ENCODE results near the gene CNTNAP2. TPM values are rescaled to one million over a fixed set of nuclear protein-coding genes. Genes with fewer than 3 reads are reported as not detected.
"Not testable (repeated sequence)": the region's sequence is repeated elsewhere in the genome, so short reads cannot be mapped to it uniquely, and the experiment has no call there.

CNTNAP2 gene
- total RNA-seq, 1 donor from 2014 or later, result 9.2 TPM

DNA sequence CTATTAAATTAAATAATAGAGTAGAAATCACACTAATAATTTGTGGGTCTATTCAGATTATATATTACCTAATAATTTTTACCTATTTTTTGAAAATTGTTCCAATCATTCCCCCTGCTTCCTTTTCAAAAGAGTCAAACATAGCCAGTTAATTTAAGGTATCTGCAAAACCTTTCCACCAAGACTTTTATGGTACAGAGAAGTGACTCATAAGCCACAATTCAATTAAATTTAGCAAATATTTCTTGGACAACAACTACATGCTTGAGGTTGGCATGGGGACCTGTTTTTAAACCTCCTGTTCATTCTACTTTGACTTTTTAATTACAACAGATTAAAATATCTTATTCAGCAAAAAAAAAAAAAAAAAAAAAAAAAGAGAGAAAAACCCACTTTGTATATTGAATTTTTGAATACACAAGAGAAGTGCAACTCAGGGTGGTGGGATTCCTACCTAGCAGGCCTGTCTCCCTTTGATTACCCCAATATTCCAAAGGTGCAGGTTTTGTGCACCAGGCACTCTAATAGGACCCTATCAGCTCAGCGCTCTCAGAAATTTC lies 2172.1 kb downstream of the CNTNAP2 start:
- DNase-seq (ENCODE audit: low read depth), result no peak
- H3K4me3 ChIP-seq (ENCODE audit: low read depth, low read length), result no peak overlapping the region
- TF ChIP-seq CTCF (conservative IDR thresholded peaks at IDR 0.05; ENCODE audit: low read depth, low read length), result no peak

- DNase-seq (ENCODE audit: low read depth), result no peak
- H3K4me3 ChIP-seq (ENCODE audit: low read depth, low read length), result no peak overlapping the region
- no peak for TF ChIP-seq CTCF (conservative IDR thresholded peaks at IDR 0.05; ENCODE audit: low read depth, low read length)
Observed at GRCh38 chr7:148289630-148290029, 2173.0 kb downstream of the CNTNAP2 start.

DNA sequence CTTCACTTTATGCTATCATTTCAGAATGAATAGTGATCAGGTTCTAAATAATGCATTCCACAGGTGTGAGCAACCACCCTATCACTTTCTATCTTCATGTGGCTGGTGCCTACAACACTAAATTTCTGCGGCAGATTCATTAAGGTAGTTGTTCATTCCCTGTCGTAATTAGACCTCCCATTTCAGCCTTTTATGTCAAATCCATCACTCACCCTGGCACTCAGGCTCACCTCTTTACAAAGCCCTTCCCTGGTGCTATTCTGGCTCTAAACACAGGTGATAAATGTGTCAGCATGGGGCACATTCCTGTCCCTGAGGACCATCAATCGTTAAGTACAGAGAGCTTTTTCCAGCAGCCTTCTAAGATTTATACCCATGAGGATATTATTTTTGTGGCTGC lies 2173.9 kb downstream of the CNTNAP2 start:
- no peak for DNase-seq (ENCODE audit: low read depth)
- no peak overlapping the region for H3K4me3 ChIP-seq (ENCODE audit: low read depth, low read length)
- TF ChIP-seq CTCF (conservative IDR thresholded peaks at IDR 0.05; ENCODE audit: low read depth, low read length), result no peak

DNA sequence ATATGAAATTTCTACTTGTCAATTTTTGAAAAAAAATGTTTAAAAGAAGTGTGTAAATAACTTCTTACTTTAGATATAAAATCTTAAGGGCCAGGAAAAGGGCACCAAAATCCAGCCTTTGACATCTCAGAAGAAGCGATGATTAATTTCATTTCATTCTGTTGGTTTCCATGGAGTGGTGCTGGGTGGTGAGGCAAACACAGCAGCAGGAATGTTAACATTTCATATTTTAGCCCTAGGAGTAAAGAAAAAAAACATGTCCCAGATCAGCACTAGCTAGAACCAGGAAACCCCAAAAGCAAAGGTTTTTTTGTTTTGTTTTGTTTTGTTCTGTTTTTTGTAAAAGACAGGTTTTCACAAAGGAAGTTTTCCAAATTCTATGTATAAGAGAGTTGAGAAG lies 2175.2 kb downstream of the CNTNAP2 start:
- no peak for TF ChIP-seq CTCF (conservative IDR thresholded peaks at IDR 0.05; ENCODE audit: low read depth, low read length)

GRCh38 chr7:148296994-148297644 lies 2180.5 kb downstream of the CNTNAP2 start:
- no peak overlapping the region for H3K4me3 ChIP-seq (ENCODE audit: low read depth, low read length)
- DNase-seq (ENCODE audit: low read depth), result no peak
- TF ChIP-seq CTCF (conservative IDR thresholded peaks at IDR 0.05; ENCODE audit: low read depth, low read length), result peak; percentile 8

More for the DNA sequence above, 2175.2 kb downstream of the CNTNAP2 start:
- H3K4me3 ChIP-seq (ENCODE audit: low read depth, low read length), result no peak overlapping the region
- no peak for DNase-seq (ENCODE audit: low read depth)

DNA sequence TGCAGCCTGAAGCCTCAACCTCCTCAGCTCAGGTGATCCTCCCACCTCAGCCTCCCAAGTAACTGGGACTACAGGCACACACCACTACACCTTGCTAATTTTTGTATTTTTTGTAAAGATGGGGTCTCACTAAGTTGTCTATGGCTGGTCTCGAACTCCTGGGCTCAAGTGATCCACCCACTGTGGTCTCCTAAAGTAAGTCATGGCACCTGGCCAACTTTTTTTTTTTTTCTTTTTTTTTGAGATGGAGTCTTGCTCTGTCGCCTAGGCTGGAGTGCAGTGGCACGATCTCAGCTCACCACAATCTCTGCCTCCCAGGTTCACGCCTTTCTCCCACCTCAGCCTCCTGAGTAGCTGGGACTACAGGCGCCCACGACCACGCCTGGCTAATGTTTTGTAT lies 2182.2 kb downstream of the CNTNAP2 start:
- H3K4me3 ChIP-seq (ENCODE audit: low read depth, low read length); DNase-seq (ENCODE audit: low read depth): not testable (repeated sequence)

DNA sequence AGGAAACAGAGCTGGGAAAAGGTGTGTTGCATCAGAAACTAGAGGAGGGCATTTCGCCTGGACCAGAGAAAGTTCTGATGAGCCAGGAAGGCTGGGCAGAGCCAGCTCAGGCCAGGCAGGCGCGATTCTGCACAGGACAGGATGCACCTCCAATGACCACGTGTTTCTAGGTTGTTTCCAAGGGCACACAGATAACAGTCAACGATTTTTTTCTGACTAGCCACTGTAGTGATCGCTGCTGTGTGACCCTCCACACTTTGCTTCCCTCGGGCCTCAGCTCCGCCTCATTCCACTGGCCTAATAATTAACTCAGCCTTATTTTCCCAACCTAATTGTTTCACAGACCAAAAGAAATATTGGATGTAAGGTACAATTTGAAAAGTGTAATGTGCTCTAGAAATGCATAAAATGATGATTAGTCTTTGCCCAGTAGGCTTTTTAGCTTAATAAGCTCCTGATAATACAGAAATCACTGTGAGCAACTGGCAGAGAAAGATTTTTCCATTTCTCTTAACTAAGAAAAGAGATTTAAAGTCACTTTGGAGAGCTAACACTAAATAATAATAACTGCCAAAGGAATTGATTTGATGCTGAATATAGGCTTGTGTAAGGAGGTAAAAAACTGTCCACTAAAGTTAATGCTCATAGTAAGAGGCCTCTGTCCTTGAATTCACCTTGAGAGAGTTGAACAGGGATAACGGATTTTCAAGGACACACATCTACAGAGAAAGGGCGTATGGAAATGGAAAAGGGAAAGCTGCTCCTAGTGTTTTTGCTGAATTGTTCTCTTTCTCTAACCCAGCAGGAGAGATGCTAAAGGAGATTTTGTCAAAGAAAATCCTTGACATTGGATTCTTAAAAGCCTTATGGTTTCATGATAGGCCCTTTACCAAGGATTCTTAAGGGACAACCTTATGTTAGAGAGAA lies 2183.0 kb downstream of the CNTNAP2 start:
- TF ChIP-seq CTCF (conservative IDR thresholded peaks at IDR 0.05; ENCODE audit: low read depth, low read length), result no peak
- H3K4me3 ChIP-seq (ENCODE audit: low read depth, low read length), result no peak overlapping the region
- DNase-seq (ENCODE audit: low read depth), result peak; percentile 22

GRCh38 chr7:148302436-148302835 lies 2185.8 kb downstream of the CNTNAP2 start:
- not testable (repeated sequence) for H3K4me3 ChIP-seq (ENCODE audit: low read depth, low read length); DNase-seq (ENCODE audit: low read depth)
